Measurements from ENCODE around the gene BRINP3. TPM values are rescaled to one million over a fixed set of nuclear protein-coding genes. Genes with fewer than 3 reads are reported as not detected.

BRINP3 gene
- total and polyA plus RNA-seq, 2 of the 13 experiments (the other 11 are each of a cell fraction or from before 2014, with no cell fraction given) = not detected

DNA sequence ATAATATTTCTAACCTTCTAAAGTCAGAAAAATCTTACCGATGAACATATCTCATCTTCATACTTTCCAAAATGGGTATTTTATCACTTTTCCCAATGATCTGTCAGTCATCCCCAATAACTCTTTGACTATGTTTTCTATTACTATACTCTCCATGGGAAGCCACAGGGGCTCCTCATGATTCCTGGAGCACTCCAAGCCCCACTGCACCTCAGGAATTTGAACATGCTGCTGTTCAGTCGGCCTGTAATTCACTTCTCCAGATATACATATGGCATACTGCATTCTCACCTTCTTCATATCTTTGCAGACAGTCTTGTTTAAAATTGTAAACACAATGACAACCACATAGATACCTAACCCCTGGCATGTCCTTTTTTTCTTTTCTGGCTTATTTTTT lies 333.0 kb downstream of the BRINP3 start:
- Histone ChIP-seq H3K4me3 (replicated peaks in 1 of 3; ENCODE audit: insufficient read depth in 1 of 3, low read depth in 2 of 3, low read length in 3 of 3) (no peak overlapping the region), H3K9me3 (ENCODE audit: low read length) (no peaks in the 10 kb centered on the region), H3K36me3 (replicated peaks in 1 of 2; ENCODE audit: control insufficient read depth in 1 of 2, insufficient read depth in 2 of 2, low read length in 2 of 2) (no peaks in the 10 kb centered on the region), H3K27me3 (ENCODE audit: control insufficient read depth in 1 of 2, insufficient read depth in 2 of 2, low read length in 2 of 2) (no peaks in the 10 kb centered on the region), H2AFZ (ENCODE audit: low read length) (no peak overlapping the region), H3K9ac (ENCODE audit: insufficient read depth, low read depth, low read length) (no peak overlapping the region), H3K4me1 (ENCODE audit: insufficient read depth, low read length) (no peaks in the 10 kb centered on the region), H4K20me1 (ENCODE audit: insufficient read depth, low read length) (no peaks in the 10 kb centered on the region), H3K79me2 (ENCODE audit: insufficient read depth, low read length) (no peaks in the 10 kb centered on the region), H3K27ac (ENCODE audit: extremely low read length, insufficient read depth, low read length) (no peak overlapping the region), H3K4me2 (ENCODE audit: low read depth, low read length) (no peak overlapping the region)
- intact Hi-C loops (cut with micrococcal nuclease; ENCODE audit: unreplicated experiment) = no loop called here
- WGBS (ENCODE audit: low lambda C conversion rate) = 0% methylated on average over 2 of the region's 2 CpGs
- CTCF ChIA-PET (ENCODE audit: low intra/inter-chr PET ratio, low total read pairs) = no interaction called here
- DNase-seq (ENCODE audit: low spot score) (no peak), ATAC-seq (no peak), FAIRE-seq (no peak)
- TF ChIP-seq EED (CRISPR knock-in tag; IDR thresholded peaks at IDR 0.05) (no peak), AHR (CRISPR knock-in tag; IDR thresholded peaks at IDR 0.05) (no peak), ZNF564 (CRISPR knock-in tag; IDR thresholded peaks at IDR 0.05) (no peak), GABPB1 (CRISPR knock-in tag; IDR thresholded peaks at IDR 0.05) (no peak), TCF12 (IDR thresholded peaks at IDR 0.05) (no peak), TCF12 (CRISPR knock-in tag; IDR thresholded peaks at IDR 0.05) (no peak), ETV5 (CRISPR knock-in tag; IDR thresholded peaks at IDR 0.05; ENCODE audit: borderline replicate concordance) (no peak), ZNF570 (CRISPR knock-in tag; IDR thresholded peaks at IDR 0.05; ENCODE audit: borderline replicate concordance) (no peak), ARNTL (CRISPR knock-in tag; IDR thresholded peaks at IDR 0.05) (no peak), SALL1 (CRISPR knock-in tag; IDR thresholded peaks at IDR 0.05) (no peak), ZNF138 (CRISPR knock-in tag; IDR thresholded peaks at IDR 0.05; ENCODE audit: low read depth) (no peak), SNRNP70 (IDR thresholded peaks at IDR 0.05; ENCODE audit: low read depth, low read length) (no peak), ZNF670 (CRISPR knock-in tag; IDR thresholded peaks at IDR 0.05; ENCODE audit: borderline replicate concordance) (no peak), FOXO1 (CRISPR knock-in tag; IDR thresholded peaks at IDR 0.05) (no peak), ZNF207 (IDR thresholded peaks at IDR 0.05; ENCODE audit: borderline replicate concordance) (no peak), ZSCAN29 (CRISPR knock-in tag; conservative IDR thresholded peaks at IDR 0.05) (no peak), PRMT3 (CRISPR knock-in tag; IDR thresholded peaks at IDR 0.05; ENCODE audit: borderline replicate concordance, low read depth) (no peak), ZNF605 (CRISPR knock-in tag; IDR thresholded peaks at IDR 0.05) (no peak), ZNF678 (CRISPR knock-in tag; IDR thresholded peaks at IDR 0.05) (no peak)
- TF ChIP-seq, protein P1, sequence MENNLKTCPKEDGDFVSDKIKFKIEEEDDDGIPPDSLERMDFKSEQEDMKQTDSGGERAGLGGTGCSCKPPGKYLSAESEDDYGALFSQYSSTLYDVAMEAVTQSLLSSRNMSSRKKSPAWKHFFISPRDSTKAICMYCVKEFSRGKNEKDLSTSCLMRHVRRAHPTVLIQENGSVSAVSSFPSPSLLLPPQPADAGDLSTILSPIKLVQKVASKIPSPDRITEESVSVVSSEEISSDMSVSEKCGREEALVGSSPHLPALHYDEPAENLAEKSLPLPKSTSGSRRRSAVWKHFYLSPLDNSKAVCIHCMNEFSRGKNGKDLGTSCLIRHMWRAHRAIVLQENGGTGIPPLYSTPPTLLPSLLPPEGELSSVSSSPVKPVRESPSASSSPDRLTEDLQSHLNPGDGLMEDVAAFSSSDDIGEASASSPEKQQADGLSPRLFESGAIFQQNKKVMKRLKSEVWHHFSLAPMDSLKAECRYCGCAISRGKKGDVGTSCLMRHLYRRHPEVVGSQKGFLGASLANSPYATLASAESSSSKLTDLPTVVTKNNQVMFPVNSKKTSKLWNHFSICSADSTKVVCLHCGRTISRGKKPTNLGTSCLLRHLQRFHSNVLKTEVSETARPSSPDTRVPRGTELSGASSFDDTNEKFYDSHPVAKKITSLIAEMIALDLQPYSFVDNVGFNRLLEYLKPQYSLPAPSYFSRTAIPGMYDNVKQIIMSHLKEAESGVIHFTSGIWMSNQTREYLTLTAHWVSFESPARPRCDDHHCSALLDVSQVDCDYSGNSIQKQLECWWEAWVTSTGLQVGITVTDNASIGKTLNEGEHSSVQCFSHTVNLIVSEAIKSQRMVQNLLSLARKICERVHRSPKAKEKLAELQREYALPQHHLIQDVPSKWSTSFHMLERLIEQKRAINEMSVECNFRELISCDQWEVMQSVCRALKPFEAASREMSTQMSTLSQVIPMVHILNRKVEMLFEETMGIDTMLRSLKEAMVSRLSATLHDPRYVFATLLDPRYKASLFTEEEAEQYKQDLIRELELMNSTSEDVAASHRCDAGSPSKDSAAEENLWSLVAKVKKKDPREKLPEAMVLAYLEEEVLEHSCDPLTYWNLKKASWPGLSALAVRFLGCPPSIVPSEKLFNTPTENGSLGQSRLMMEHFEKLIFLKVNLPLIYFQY (CRISPR knock-in tag; IDR thresholded peaks at IDR 0.05; ENCODE audit: borderline replicate concordance) = no peak
- TF ChIP-seq, protein P2, sequence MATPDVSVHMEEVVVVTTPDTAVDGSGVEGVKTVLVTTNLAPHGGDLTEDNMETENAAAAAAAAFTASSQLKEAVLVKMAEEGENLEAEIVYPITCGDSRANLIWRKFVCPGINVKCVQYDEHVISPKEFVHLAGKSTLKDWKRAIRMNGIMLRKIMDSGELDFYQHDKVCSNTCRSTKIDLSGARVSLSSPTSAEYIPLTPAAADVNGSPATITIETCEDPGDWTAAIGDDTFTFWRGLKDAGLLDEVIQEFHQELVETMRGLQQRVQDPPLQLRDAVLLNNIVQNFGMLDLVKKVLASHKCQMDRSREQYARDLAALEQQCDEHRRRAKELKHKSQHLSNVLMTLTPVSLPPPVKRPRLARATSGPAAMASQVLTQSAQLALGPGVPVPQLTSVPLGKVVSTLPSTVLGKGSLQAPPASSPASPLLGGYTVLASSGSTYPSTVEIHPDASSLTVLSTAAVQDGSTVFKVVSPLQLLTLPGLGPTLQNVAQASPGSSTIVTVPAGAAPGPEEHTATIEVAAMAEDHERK (CRISPR knock-in tag; IDR thresholded peaks at IDR 0.05; ENCODE audit: low read depth) = no peak
- POLR2A ChIA-PET = no interaction called here
- no TSS peak for BruUV-seq (replicated peaks)
- in situ Hi-C loops (cut with HindIII; ENCODE audit: extremely low pct_ligation_motif_present, low pct_unique_long_range_greater_than_20kb) = no loop called here
